KMS-11 (cell line): ENCODE data around the gene AQP1.

Experiments
- H2AFZ ChIP-seq: fragments of 200-600 bp; sonication (generic); 2 replicates; pipeline ENCODE4 v1.6.1; 2016; ENCODE audit warnings: antibody characterized with exemption, mixed run types, low read depth
- H3K27ac ChIP-seq: fragments of 200-600 bp; sonication (generic); 2 replicates; pipeline ENCODE4 v1.6.1; 2016; ENCODE audit warnings: mild to moderate bottlenecking, mixed run types
- H3K27me3 ChIP-seq: fragments of 200-600 bp; sonication (generic); 2 replicates; pipeline ENCODE4 v1.6.1; 2017; ENCODE audit warnings: mild to moderate bottlenecking, low read depth, mixed run types, moderate library complexity; ENCODE audit not compliant: insufficient read depth
- H3K36me3 ChIP-seq: fragments of 200-600 bp; sonication (generic); 2 replicates; pipeline ENCODE4 v1.6.1; 2017; ENCODE audit warnings: mild to moderate bottlenecking, mixed run types; ENCODE audit not compliant: insufficient read depth
- H3K4me1 ChIP-seq: fragments of 200-600 bp; sonication (generic); 2 replicates; pipeline ENCODE4 v1.6.1; 2016; ENCODE audit warnings: mild to moderate bottlenecking, low read depth, mixed run types; ENCODE audit not compliant: poor library complexity, severe bottlenecking
- H3K4me2 ChIP-seq: fragments of 200-600 bp; sonication (generic); 2 replicates; pipeline ENCODE4 v1.7.0; 2016; ENCODE audit warnings: mild to moderate bottlenecking, mixed run types
- H3K4me3 ChIP-seq: fragments of 200-600 bp; sonication (generic); IDR thresholded peaks from 2 replicates; pipeline ENCODE4 v1.6.1; 2017; ENCODE audit warnings: low read depth, low read length, mixed read lengths; ENCODE audit not compliant: insufficient read depth
- H3K79me2 ChIP-seq: fragments of 200-600 bp; sonication (generic); 2 replicates; pipeline ENCODE4 v1.6.1; 2016; ENCODE audit warnings: low read depth, mixed run types; ENCODE audit not compliant: insufficient read depth
- H3K9ac ChIP-seq: fragments of 200-600 bp; sonication (generic); 2 replicates; pipeline ENCODE4 v1.6.1; 2016; ENCODE audit warnings: mild to moderate bottlenecking, mixed run types
- H4K20me1 ChIP-seq: fragments of 200-600 bp; sonication (generic); 2 replicates; pipeline ENCODE4 v1.6.1; 2016; ENCODE audit warnings: mild to moderate bottlenecking, mixed run types; ENCODE audit not compliant: insufficient read depth
- TF ChIP-seq, protein P1 (sequence below): fragments of 200-600 bp; sonication (generic); conservative IDR thresholded peaks from 2 replicates; pipeline ENCODE4 v1.6.1; 2017; ENCODE audit warnings: low read depth, mild to moderate bottlenecking, antibody characterized with exemption, low read length, moderate library complexity, mixed read lengths

Gene AQP1

GRCh38 chr7:30970594-30971094, 59.0 kb downstream of the AQP1 start:
- Histone ChIP-seq H3K9ac (no peak overlapping the region), H3K27me3 (no peaks in the 10 kb centered on the region), H3K4me3 (no peak overlapping the region), H3K4me2 (no peak overlapping the region), H4K20me1 (no peaks in the 10 kb centered on the region), H2AFZ (no peak overlapping the region), H3K79me2 (no peaks in the 10 kb centered on the region), H3K4me1 (peaks cover 21% of the 10 kb centered on the region), H3K36me3 (no peaks in the 10 kb centered on the region), H3K27ac (no peak overlapping the region)
- TF ChIP-seq, protein P1, sequence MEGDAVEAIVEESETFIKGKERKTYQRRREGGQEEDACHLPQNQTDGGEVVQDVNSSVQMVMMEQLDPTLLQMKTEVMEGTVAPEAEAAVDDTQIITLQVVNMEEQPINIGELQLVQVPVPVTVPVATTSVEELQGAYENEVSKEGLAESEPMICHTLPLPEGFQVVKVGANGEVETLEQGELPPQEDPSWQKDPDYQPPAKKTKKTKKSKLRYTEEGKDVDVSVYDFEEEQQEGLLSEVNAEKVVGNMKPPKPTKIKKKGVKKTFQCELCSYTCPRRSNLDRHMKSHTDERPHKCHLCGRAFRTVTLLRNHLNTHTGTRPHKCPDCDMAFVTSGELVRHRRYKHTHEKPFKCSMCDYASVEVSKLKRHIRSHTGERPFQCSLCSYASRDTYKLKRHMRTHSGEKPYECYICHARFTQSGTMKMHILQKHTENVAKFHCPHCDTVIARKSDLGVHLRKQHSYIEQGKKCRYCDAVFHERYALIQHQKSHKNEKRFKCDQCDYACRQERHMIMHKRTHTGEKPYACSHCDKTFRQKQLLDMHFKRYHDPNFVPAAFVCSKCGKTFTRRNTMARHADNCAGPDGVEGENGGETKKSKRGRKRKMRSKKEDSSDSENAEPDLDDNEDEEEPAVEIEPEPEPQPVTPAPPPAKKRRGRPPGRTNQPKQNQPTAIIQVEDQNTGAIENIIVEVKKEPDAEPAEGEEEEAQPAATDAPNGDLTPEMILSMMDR = no peak

DNA sequence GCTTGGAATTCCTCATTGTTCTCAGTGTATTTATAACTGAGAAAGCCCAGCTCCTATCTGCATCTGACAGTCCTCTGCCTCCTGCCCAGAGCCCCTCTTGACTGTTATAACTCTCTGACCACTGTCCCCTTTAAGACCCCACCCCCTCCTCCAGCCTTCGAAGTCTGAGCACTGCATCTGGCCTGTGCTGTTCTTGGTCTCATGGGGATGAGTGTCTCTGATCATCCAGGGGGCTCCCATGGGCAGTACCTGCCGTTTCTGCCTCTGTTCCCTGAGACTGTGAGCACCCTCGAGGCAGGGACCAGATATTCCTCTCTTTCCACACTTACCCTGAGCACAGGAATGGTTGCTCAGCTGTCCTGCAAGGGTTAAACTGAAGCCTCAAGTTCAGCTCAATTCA, 59.8 kb downstream of the AQP1 start:
- H2AFZ ChIP-seq = no peak overlapping the region
- H4K20me1 ChIP-seq = no peaks in the 10 kb centered on the region
- H3K79me2 ChIP-seq = no peaks in the 10 kb centered on the region
- peaks cover 22% of the 10 kb centered on the region for H3K4me1 ChIP-seq
- no peak overlapping the region for H3K4me3 ChIP-seq
- no peaks in the 10 kb centered on the region for H3K27me3 ChIP-seq
- no peak overlapping the region for H3K4me2 ChIP-seq
- TF ChIP-seq, protein P1 = no peak
- H3K27ac ChIP-seq = no peak overlapping the region
- H3K36me3 ChIP-seq = no peaks in the 10 kb centered on the region
- no peak overlapping the region for H3K9ac ChIP-seq

DNA sequence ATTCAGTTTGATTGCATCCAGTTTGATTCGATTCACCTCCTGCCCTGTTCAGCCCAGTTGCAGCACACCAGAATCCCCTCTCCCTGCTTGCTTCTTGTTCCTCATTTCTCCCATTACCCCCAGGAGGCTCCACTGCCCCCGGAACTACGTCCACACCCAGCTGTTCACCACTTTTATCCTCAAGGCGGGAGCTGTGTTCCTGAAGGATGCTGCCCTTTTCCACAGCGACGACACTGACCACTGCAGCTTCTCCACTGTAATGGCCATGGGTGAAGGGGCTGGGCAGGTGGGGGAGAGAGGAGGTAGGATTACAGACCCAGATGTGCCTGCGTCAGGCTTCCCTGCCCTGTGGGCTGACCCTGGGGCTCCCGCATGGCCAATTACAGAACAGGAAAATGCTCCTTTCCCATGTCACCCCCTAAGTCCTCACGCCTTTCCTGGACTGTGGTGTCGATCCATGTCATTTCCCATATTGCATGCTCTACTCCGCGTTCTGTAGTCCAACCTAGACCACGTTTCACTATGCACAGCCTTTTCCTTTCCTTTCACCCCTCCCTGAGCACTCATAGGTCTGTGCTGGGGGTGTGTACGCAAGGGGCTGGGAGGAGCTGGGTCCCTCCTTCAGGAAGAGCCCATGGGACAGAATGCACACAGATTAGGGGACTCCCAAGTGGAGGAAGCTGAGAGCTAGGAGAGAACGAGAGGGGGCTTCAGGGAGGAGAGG, 60.3 kb downstream of the AQP1 start:
- Histone ChIP-seq H3K9ac (no peak overlapping the region), H4K20me1 (no peaks in the 10 kb centered on the region), H3K27ac (no peak overlapping the region), H3K4me2 (no peak overlapping the region), H3K4me3 (no peak overlapping the region), H3K79me2 (no peaks in the 10 kb centered on the region), H2AFZ (no peak overlapping the region), H3K27me3 (no peaks in the 10 kb centered on the region), H3K4me1 (peaks cover 22% of the 10 kb centered on the region), H3K36me3 (no peaks in the 10 kb centered on the region)
- TF ChIP-seq, protein P1 = no peak

DNA sequence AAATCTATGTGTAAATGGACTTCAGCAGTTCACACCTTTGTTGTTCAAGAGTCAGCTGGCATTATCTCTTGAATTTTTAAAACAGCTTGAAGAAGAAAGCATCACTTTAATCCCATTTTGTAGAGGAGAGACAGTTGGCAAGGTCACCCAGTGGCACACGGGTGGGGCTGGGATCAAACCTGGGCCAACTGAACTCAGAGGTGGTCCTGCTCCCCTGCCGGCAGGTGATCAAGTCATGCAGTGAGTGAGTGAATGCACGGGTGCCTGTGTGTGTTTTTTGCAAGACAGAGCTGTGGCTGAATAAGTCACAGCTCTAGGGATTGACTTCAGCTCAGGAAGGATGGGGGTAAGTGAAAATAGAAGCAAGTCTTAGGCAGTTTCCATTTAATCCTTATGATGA, 61.6 kb downstream of the AQP1 start:
- Histone ChIP-seq H4K20me1 (no peaks in the 10 kb centered on the region), H3K79me2 (no peaks in the 10 kb centered on the region), H3K9ac (no peak overlapping the region), H3K27ac (peak overlapping the region; percentile 92; the same call in 1 of the 2 replicates), H2AFZ (peak overlapping the region; percentile 90; the same call in 1 of the 2 replicates), H3K27me3 (no peaks in the 10 kb centered on the region), H3K36me3 (no peaks in the 10 kb centered on the region), H3K4me3 (no peak overlapping the region), H3K4me2 (no peak overlapping the region), H3K4me1 (peaks cover 22% of the 10 kb centered on the region)
- TF ChIP-seq, protein P1 = no peak
